Endothelial cell of coronary artery (primary cell): ENCODE measurements around the gene SLC6A6. TPM values are rescaled to one million over a fixed set of nuclear protein-coding genes. Genes with fewer than 3 reads are reported as not detected.

ENCODE experiments used
- total RNA-seq: library from RNA; depleted of rRNA; stranded (reverse); fragments of >200 nt; gene quantifications from 2 replicates; pipeline ENCODE4 v1.2.3, GENCODE V29; 2014

Gene SLC6A6
- total RNA-seq: 21.6 and 24.2 TPM in 2 replicates

DNA sequence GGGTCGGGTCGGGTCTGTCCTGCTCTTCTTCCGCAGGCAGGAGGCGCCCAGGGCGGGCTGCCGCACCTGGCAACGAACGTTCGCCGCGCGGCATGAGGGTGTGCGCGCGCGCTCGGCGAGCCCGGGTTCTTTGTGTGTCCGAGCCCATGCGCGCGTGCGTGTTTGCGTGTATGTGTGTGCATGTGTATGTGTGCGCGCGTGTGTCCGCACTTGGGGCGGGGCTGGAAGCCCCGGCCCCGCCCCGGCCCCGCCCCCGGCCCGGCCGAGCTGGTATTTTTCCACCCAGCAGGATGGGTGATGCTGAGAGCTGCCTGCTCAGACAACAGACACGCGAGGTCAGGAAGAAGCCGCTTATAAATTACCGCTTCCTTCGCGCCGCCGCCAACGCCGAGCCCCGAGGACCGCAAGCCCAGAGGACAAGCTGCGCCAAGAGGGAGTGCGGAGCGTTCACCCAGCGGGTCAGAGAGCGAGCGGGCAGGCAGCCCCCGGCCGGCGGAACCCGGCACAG is at the start of gene SLC6A6:
Gene SLC6A6, plus strand, starts transcription at position 303 of the 508 bp plus-strand sequence. CDS start 41,029 bp downstream, outside the sequence.

Other genes starting within 250 kb of the SLC6A6 start
- 39.1 and 54.5 TPM in 2 replicates for gene XPC, start 224.0 kb upstream of the SLC6A6 start, total RNA-seq
- 7.4 and 9.5 TPM in 2 replicates for gene LSM3, start 223.8 kb upstream of the SLC6A6 start, total RNA-seq
- gene GRIP2, start 137.7 kb downstream of the SLC6A6 start, total RNA-seq: not detected in 2 replicates
- 6.6 and 10.6 TPM in 2 replicates for gene CCDC174, start 249.2 kb downstream of the SLC6A6 start, total RNA-seq